Measurements from ENCODE around the gene LRRFIP2.
A peak's percentile ranks its signal among the peaks of the same experiment; 100 is the strongest.
"Not testable (repeated sequence)": the region's sequence is repeated elsewhere in the genome, so short reads cannot be mapped to it uniquely, and the experiment has no call there.

Gene LRRFIP2

DNA sequence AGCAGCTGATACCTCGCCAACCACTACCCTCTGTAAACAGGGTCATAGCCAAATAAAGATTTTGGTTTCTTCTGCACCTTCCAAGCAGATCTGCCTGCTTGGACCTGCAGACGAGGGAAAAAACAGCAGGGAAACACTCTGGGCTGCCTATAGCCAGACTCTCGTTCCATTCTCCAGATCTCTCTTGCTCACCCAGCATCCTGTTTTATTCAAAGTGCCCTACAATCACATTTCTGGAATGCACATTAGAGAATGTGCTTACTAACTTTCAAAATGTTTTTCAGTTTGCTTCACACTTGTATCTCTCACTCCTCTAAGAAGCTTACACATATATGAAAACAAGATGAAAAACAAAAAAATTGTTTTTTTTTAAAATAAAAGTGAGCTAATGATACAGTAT, 109.6 kb downstream of the LRRFIP2 start:
- DNase-seq (ENCODE audit: low spot score), result no peak

DNA sequence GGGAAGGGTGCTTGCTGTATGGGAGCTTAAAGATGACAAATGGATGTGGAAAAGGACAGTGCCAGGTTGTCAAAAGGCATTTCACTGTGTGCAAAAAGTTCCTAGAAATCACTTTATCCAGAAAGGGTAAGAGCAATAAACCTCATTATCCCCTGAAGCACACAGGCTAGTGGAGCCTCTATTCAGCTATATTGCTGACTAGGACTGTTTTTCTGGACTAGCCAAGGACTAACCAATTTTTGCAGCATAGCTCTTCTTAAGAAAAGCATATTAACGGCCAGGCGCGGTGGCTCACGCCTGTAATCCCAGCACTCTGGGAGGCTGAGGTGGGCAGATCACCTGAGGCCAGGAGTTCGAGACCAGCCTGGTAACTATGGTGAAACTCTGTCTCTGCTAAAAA, 116.3 kb downstream of the LRRFIP2 start:
- DNase-seq (ENCODE audit: low spot score), result no peak

DNA sequence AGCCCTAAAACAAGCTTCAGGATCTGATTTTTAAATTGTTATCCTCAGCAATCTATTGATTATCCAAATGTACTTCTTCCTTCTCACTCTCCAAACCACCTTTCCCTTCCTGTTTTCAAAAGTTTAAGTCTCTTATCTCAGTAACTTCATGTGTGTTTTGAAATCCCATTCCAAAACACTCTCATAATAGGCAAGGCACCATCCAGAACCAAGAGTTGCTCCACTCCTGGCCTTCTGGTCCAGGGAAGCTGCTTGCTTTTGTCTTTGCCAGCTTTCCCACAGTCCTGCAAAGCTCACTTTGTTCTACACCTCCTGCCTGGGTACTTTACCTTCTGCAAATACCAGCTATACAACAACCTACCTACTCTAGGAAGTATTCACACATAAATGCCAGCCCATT, 117.6 kb downstream of the LRRFIP2 start:
- no peak for DNase-seq (ENCODE audit: low spot score)

DNA sequence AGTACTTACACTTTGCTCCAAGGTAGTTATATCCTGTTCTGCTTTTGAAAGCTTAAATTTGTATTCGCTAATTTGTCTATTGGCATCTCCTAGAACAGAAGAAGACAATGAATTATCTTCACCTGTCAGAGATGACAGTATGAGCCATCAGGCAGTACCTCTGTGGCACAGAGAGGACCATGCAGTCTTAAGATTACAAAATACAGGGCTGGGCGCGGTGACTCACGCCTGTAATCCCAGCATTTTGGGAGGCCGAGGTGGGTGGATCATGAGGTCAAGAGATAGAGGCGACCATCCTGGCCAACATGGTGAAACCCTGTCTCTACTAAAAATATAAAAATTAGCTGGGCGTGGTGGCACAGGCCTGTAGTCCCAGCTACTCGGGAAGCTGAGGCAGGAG, 119.3 kb downstream of the LRRFIP2 start:
- not testable (repeated sequence) for DNase-seq (ENCODE audit: low spot score)

DNA sequence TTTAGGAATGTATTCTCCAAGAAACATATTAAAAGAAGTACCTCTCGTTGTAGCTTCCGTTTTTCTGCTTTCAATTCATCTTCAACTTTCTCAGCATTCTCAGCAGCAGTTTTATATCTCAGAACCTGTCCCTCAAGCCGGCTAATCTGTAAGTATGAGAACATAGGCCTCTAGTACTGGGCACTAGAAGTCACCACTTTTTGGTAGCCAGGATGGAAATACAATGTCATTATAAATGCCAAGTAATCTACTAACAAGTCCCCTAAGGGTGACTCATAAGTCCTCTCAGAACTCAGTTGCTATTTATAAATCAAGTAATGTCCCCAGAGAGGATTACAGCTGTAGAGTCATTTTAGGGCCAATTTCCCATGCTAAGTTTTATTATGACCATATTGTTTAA, 120.0 kb downstream of the LRRFIP2 start:
- peak; percentile 3 for DNase-seq (ENCODE audit: low spot score)

DNA sequence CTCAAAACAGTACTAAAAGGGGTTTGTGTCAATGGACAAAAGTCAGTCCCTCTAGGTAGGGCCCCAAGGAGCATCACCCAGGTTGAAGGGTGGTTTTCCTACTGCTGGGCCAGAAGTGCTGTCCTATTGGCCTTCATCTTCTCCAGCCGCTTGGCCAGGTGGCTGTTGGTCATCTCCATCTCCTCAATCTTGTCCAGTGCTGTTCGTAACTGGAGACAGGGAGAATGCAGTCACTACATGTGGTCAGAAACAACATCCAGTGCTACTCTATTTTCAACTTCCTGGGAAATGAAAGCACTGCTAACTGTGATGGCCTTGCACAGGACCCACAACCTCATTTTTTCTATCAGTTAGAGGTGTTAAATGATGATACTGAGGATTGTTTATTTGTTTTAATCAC, 120.6 kb downstream of the LRRFIP2 start:
- DNase-seq (ENCODE audit: low spot score), result no peak

DNA sequence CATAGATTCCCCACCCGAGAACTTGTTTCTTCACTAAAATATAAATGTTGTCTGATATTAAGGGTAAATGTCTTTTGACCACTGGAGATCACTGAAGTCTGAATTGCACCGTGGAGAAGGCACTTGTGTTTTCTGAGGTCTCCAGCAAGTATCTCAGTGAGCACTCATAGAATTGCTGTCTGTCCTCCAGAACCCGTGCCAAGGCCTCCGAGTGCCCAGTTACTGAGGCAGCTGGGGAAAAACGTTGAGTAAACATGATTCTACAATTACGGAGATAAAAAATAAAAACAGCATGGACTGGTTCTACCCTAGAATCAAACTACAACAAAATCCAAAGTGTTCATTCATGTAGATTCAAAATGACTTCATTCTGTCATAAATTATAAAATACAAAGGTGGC, 121.0 kb downstream of the LRRFIP2 start:
- DNase-seq (ENCODE audit: low spot score), result no peak

DNA sequence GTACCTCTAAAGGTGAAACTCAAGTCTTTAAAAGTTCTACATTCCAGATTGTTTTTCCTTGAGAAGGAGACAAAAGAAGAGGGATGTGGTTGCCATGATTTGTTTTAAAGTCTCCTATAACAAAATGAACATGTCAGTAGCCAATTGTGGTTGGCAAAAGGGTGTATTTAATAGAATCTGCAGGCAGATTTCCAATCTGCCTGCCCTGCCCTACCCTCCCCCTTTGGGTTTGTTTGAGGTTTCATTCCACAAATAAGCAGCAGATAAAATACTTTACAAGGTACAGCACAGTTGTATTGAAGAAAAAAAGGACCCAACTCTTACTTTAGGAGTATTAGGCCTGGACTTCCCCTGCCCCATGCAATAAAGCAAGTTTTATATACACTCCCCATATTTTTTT, 121.5 kb downstream of the LRRFIP2 start:
- DNase-seq (ENCODE audit: low spot score), result no peak

DNA sequence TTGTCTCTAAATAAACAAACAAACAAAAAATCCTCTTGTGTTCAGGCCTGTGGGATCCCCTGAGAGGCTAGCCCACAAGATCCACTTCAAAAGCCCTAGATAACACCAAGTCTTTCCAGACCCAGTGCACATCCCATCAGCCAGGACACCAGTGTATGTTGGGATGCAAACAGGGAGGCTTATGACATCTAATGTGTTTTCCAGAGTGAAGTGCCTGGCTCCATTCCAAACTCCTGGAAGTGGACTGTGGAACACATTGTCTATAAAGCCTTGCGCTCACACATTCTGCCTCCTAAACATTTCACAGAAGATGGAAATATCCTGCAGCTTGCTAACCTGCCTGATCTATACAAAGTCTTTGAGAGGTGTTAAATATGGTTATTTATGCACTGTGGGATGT, 124.1 kb downstream of the LRRFIP2 start:
- DNase-seq (ENCODE audit: low spot score), result no peak

DNA sequence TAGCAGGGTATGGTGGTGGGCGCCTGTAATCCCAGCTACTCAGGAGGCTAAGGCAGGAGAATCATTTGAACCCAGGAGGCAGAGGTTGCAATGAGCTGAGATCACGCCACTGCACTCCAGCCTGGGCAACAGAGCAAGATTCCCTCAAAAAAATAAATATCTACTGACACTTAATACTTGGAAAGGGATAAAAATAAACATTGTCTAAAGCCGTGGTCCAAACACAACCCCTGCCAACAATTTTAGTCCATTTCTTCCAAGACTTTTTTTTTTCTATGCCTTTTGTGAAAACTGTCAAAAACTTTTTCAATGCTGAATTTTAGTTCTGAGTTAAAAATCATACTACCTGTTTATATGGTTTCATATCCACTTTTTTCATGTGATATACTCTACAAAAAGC, 131.7 kb downstream of the LRRFIP2 start:
- DNase-seq (ENCODE audit: low spot score), result not testable (repeated sequence)

DNA sequence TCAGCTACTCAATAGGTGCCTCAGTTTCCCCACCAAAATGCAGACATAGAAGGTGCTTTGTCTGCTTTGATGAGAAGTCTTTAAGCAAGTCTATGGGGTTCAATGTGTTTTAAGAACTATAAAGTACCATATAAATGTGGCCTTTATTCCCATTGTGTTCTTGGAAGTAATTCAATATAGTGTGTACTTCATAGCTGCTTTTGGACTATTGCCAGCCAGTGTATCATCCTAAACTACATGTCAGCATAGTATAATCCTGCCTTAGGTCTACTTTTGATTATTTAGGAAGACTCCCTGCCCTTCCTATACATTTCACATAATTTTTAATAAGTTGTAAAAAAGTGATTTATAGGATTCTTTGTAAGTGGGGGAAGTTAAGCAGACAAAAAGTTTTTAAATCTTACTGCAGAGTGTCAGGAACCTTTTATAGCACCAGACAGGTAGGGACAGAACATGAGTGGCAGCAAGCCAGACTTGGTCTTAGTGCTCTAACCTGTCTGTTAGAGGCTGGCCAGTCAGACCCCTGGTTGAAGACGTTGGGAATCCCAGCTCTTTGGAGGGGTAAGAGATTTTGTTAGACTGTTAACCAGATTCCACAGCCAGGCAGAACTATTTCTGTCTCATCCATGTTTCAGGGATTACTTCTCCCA, 132.7 kb downstream of the LRRFIP2 start:
- DNase-seq (ENCODE audit: low spot score), result no peak

DNA sequence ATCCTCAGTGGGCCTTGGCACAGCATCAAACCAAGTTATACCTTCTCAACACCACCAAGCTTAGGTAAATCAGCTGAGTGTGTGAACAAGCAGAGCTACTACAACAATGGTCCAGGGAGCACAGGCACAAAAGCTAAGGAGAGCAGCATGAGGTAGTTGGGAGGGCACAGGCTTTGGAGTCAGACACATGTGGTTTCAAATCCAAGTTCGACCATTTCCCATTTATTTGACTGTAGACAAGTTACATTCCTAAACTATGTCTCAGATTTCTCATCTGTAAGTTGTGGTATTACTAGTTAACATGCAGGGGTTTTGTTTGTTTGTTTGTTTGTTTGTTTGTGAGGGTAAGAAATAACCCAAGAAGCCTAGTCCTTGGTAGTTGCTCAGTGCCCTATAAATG, 134.2 kb downstream of the LRRFIP2 start:
- DNase-seq (ENCODE audit: low spot score), result no peak

DNA sequence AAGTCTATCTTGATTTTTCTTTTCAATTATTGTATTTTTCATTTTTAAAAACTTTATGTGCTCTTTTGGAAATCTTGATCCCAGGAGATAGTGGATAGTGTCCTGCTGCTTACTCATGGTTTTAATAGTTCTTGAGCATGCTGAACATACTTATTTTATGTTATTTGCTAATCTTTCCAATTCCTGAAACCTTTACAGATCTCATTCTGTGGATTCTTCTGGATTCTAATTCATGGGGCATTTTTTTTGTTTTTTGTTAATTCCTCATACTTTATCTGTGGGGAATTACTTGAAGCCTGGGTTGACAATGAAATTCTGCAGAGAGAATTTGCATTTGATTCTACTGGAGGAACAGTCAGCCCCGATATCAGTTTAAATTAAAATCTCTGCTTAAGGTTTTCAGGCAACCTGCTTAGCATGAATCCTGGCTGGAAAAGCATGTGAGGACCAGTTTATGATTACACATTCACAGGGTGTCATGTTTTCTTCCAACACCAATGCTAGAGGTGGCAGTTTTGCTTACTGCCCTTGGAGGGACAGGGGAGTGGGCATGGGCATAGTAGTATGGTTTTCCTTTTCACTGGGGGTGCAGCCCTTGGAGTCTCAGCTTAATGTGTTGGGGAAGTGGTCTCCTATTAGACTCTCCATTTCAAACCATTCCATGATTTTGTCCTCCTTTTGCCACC, 135.1 kb downstream of the LRRFIP2 start:
- DNase-seq (ENCODE audit: low spot score), result no peak

DNA sequence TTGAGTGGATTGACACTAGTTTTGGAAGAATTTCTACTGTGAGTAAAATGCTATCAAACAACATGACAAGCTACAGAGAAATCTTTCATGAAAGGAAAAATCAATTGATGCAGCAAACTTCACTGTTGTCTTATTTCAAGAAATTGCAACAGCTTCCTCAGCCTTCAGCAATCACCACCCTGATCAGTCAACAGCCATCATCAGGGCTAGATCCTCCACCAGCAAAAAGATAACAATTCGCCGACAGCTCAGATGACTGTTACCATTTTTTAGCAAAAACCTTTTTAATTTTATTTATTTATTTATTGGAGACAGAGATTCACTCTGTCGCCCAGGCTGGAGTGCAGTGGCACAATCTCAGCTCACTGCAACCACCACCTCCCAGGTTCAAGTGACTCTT, 137.0 kb downstream of the LRRFIP2 start:
- DNase-seq (ENCODE audit: low spot score), result no peak

DNA sequence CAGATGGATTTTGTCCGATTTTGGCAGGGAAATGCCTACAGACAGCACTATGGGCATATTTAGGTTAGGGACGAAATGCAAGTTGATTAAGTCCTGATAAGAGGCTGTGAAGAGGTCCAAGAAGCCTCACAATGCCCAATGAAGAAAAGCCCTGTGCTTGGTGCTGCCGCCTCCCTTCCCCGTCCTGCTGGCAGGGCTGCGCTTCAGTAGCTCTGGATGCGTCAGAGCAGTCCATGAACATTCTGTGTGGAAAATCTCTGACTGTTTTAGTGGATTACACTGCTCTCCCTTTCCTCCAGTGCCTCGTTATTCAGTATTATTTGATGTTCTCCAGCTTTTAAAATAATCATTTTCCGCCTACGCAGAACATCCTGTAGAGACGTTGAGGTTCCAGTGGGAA, 141.4 kb downstream of the LRRFIP2 start:
- DNase-seq (ENCODE audit: low spot score), result no peak

DNA sequence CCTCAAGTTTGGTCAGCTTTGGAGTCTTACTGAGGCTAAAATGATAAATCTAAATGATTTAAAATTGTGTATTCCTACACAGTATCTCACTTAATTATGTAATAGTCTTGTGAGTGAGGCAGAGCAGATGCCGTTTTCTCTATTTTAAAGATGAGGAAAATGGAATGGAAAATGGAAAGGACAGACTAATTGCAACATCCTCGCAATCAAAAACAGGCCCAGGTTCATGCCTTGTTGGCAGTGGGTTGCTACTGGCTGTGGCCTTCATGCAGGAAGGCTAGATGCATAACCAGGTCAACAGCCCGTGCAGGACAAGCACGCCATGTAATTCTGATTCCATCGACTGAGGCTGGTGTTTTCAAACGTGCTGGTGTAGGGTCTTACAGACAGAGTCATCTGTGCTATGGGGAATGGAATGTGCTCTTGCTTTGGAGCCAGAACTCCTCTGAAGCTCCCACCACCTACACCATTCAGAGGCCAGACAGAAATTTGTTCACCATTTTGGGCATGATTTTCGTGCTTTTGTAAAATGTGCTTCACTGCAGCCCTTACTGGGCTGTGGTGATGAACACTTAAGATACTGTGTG, 143.2 kb downstream of the LRRFIP2 start:
- DNase-seq (ENCODE audit: low spot score), result no peak

DNA sequence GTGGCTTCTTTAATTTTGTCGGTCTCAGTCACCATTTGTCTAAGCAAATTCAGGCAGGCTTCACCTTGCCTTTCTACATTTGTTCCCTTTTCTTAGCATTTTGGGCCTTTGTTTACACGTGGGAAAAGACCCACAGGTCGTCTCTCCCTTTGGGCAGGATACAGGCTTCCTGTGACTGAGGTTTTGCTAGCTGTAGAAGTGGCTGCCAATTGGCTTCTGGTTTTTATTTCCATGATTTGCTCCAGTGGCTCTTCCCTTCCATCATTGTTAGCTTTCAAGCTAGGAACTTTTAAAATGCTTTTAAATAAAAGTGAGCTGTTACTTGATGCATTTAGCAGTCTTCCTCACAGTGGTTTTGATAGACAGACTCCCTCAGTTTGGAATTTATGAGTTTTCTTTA, 143.8 kb downstream of the LRRFIP2 start:
- DNase-seq (ENCODE audit: low spot score), result no peak

DNA sequence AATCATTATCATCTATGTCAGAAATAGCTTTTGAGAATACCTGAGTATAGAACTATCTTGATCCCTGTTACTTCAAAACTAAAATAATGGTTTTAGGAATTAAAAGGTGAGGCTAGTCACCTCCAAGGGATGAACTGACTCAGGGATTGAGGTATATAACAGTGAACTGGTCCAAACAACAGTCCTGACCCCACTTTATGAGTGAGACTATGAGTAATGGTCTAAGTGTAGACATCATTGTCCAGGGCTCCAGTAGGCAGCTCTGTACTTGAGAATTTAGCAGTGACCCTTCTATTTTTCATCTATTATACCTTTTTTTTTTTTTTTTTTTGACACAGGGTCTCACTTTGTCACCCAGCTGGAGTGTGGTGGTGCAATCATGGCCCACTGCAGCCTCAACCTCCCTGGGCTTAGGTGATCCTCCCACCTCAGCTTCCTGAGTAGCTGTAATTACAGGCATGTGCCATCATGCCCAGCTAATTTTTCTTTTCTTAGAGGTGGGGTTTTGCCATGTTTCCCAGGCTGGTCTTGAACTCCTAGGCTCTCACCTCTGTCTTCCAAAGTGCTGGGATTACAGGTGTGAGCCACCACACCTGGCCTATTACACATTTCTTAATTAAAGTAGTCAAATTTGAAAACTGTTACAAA, 144.7 kb downstream of the LRRFIP2 start:
- DNase-seq (ENCODE audit: low spot score), result no peak

DNA sequence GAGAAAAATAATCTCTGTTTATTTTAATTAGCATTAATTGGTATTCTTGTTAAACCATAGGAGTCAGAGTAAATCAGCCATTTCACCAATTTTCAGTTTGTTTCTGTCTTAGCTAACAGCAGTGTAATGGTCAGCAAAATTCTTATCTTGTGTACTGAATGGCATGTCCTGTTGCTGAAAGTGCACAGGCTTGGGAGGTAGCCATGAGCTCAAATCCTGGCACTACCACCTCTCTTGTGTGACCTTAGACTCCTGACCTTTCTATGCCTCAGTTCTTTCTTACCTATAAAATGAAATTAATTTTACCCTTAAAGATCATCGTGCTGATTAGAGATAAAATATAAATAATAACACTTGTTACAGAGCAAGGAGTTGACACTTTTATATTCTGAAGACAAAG, 145.3 kb downstream of the LRRFIP2 start:
- no peak for DNase-seq (ENCODE audit: low spot score)

DNA sequence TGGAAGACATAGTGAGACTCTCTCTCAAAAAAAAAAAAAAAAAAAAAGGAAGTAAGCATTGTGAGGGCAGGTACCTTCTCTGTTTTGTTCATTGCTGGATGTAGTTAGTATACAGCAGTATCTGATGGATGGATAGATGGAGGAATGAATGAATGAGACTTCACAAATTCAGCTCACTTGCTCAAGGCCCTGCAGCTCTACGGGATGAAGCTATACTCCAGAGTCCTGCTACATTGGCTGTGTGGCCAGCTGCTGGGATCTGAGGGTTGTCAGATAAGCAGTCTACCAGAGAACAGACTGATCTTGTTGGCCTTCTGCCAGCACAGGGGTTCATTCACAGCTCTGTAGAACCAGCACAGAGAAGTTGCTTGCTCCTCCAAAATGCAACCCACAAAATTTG, 146.1 kb downstream of the LRRFIP2 start:
- no peak for DNase-seq (ENCODE audit: low spot score)

DNA sequence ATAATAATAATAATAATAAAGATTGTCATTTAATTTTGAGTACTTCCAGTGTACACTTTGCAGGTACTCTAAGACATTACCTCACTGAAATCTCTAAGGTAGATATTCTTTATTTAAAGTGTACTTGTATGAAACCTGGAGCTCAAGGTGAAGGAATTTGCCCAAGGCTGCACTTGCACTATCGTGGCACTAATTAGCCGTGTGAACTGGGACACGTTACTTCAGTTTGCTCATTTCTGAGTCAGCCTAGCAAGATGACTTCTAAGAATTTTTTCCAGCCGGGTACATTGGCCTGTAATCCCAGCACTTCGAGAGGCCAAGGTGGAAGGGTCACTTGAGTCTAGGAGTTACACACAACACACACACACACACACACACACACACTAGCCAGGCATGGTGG, 147.5 kb downstream of the LRRFIP2 start:
- no peak for DNase-seq (ENCODE audit: low spot score)

DNA sequence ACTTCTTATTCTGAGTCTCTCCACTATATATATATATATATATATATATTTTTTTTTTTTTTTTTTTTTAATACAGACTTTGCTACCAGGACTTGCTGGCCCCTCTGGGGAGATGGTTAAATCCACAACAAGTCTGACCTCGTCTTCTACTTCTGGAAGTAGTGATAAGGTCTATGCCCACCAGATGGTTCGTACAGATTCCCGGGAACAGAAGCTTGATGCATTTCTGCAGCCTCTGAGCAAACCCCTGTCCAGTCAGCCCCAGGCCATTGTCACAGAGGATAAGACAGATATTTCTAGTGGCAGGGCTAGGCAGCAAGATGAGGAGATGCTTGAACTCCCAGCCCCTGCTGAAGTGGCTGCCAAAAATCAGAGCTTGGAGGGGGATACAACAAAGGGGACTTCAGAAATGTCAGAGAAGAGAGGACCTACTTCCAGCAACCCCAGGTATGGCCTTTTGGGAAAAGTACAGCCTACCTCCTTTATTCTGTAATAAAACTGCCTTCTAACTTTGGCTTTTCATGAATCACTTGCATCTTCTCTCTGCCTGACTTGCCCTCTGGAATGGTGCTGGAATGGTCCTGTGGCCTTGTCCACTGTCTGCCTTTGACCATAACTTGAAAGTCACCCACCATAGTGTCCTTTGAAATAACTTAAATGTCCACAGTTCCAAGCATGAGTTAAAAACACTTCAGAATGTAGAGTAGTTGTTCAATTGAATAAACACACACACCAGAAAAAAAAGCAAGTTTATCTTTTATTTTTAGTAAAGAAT, 148.6 kb downstream of the LRRFIP2 start:
- no peak for DNase-seq (ENCODE audit: low spot score)

Measured in LoVo (cell line).